ENCODE measurements around the gene FHIT. TPM values are rescaled to one million over a fixed set of nuclear protein-coding genes. Genes with fewer than 3 reads are reported as not detected.

Gene FHIT
- total RNA-seq, 1 donor from 2014 or later: 20.2 TPM

GRCh38 chr3:60424942-60425341 is 826.3 kb downstream of the FHIT start:
- H3K36me3 Mint-ChIP-seq (ENCODE audit: low read depth, unreplicated experiment): no peaks in the 10 kb centered on the region
- peaks cover 17% of the 10 kb centered on the region for H3K4me1 Mint-ChIP-seq (ENCODE audit: unreplicated experiment)
- no peak for TF ChIP-seq CTCF (IDR thresholded peaks at IDR 0.05; ENCODE audit: unreplicated experiment)
- H3K27ac Mint-ChIP-seq (ENCODE audit: unreplicated experiment): no peak overlapping the region
- no peak overlapping the region for H3K4me3 Mint-ChIP-seq (ENCODE audit: unreplicated experiment)
- no peak for DNase-seq (ENCODE audit: low spot score)
- no peaks in the 10 kb centered on the region for H3K9me3 Mint-ChIP-seq (ENCODE audit: unreplicated experiment)
- H3K27me3 Mint-ChIP-seq (ENCODE audit: unreplicated experiment): peaks cover 4% of the 10 kb centered on the region

GRCh38 chr3:60424034-60424433 is 827.2 kb downstream of the FHIT start:
- Mint-ChIP-seq H3K4me3 (ENCODE audit: unreplicated experiment) (no peak overlapping the region), H3K27ac (ENCODE audit: unreplicated experiment) (no peak overlapping the region), H3K27me3 (ENCODE audit: unreplicated experiment) (no peaks in the 10 kb centered on the region), H3K9me3 (ENCODE audit: unreplicated experiment) (no peaks in the 10 kb centered on the region), H3K4me1 (ENCODE audit: unreplicated experiment) (peaks cover 8% of the 10 kb centered on the region), H3K36me3 (ENCODE audit: low read depth, unreplicated experiment) (no peaks in the 10 kb centered on the region)
- no peak for TF ChIP-seq CTCF (IDR thresholded peaks at IDR 0.05; ENCODE audit: unreplicated experiment)
- no peak for DNase-seq (ENCODE audit: low spot score)

- H3K27me3 Mint-ChIP-seq (ENCODE audit: unreplicated experiment): no peaks in the 10 kb centered on the region
- no peak for TF ChIP-seq CTCF (IDR thresholded peaks at IDR 0.05; ENCODE audit: unreplicated experiment)
- H3K4me1 Mint-ChIP-seq (ENCODE audit: unreplicated experiment): peaks cover 3% of the 10 kb centered on the region
- H3K36me3 Mint-ChIP-seq (ENCODE audit: low read depth, unreplicated experiment): no peaks in the 10 kb centered on the region
- no peak overlapping the region for H3K27ac Mint-ChIP-seq (ENCODE audit: unreplicated experiment)
- H3K4me3 Mint-ChIP-seq (ENCODE audit: unreplicated experiment): no peak overlapping the region
- H3K9me3 Mint-ChIP-seq (ENCODE audit: unreplicated experiment): no peaks in the 10 kb centered on the region
- DNase-seq (ENCODE audit: low spot score): no peak
Measured at GRCh38 chr3:60423556-60423955, 827.7 kb downstream of the FHIT start.

- H3K9me3 Mint-ChIP-seq (ENCODE audit: unreplicated experiment): no peaks in the 10 kb centered on the region
- H3K36me3 Mint-ChIP-seq (ENCODE audit: low read depth, unreplicated experiment): no peaks in the 10 kb centered on the region
- no peaks in the 10 kb centered on the region for H3K4me1 Mint-ChIP-seq (ENCODE audit: unreplicated experiment)
- no peak overlapping the region for H3K4me3 Mint-ChIP-seq (ENCODE audit: unreplicated experiment)
- TF ChIP-seq CTCF (IDR thresholded peaks at IDR 0.05; ENCODE audit: unreplicated experiment): no peak
- H3K27ac Mint-ChIP-seq (ENCODE audit: unreplicated experiment): no peak overlapping the region
- no peaks in the 10 kb centered on the region for H3K27me3 Mint-ChIP-seq (ENCODE audit: unreplicated experiment)
- no peak for DNase-seq (ENCODE audit: low spot score)
Measured at GRCh38 chr3:60421749-60422446, 829.4 kb downstream of the FHIT start.

- TF ChIP-seq CTCF (IDR thresholded peaks at IDR 0.05; ENCODE audit: unreplicated experiment): no peak
- Mint-ChIP-seq H3K27ac (ENCODE audit: unreplicated experiment) (no peak overlapping the region), H3K36me3 (ENCODE audit: low read depth, unreplicated experiment) (no peaks in the 10 kb centered on the region), H3K9me3 (ENCODE audit: unreplicated experiment) (no peaks in the 10 kb centered on the region), H3K4me3 (ENCODE audit: unreplicated experiment) (no peak overlapping the region), H3K27me3 (ENCODE audit: unreplicated experiment) (no peaks in the 10 kb centered on the region), H3K4me1 (ENCODE audit: unreplicated experiment) (no peaks in the 10 kb centered on the region)
- DNase-seq (ENCODE audit: low spot score): no peak
Measured at GRCh38 chr3:60417576-60417975, 833.7 kb downstream of the FHIT start.
